ENCODE measurements around the gene NOL3.
"Not testable (repeated sequence)": the region's sequence is repeated elsewhere in the genome, so short reads cannot be mapped to it uniquely, and the experiment has no call there.

The NOL3 gene

GRCh38 chr16:67170168-67170948 lies at the start of gene NOL3:
Gene NOL3, plus strand, starts transcription at chr16:67170538.
- Mint-ChIP-seq H3K4me1 (ENCODE audit: low read depth) (peaks cover 40% of the 10 kb centered on the region), H3K4me3 (peak within 1 kb of the TSS; percentile 81), H3K36me3 (ENCODE audit: low read depth) (peaks cover 17% of the 10 kb centered on the region), H3K9me3 (no peaks in the 10 kb centered on the region), H3K27ac (peak within 1 kb of the TSS; percentile 81), H3K27me3 (ENCODE audit: low read depth) (peaks cover 27% of the 10 kb centered on the region)
- peak; percentile 80 for DNase-seq (ENCODE audit: low spot score)

DNA sequence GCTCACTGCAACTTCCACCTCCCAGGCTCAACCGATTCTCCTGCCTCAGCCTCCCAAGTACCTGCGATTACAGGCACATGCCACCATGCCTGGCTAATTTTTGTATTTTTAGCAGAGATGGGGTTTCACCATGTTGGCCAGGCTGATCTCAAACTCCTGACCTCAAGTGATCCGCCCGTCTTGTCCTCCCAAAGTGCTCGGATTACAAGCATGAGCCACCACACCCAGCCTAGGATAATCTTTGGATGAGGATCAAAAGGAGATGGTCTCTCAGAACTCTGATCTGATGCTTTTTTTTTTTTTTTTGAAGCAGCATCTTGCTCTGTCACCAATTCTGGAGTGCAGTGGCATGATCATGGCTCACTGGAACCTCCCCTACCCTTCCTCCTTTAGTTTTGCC lies 47.5 kb upstream of the NOL3 start:
- H3K36me3 Mint-ChIP-seq (ENCODE audit: low read depth): peaks cover 22% of the 10 kb centered on the region
- H3K4me3 Mint-ChIP-seq; H3K4me1 Mint-ChIP-seq (ENCODE audit: low read depth); H3K9me3 Mint-ChIP-seq; H3K27me3 Mint-ChIP-seq (ENCODE audit: low read depth); DNase-seq (ENCODE audit: low spot score); H3K27ac Mint-ChIP-seq: not testable (repeated sequence)

- Mint-ChIP-seq H3K36me3 (ENCODE audit: low read depth) (peaks cover 30% of the 10 kb centered on the region), H3K4me3 (no peak overlapping the region), H3K9me3 (no peaks in the 10 kb centered on the region), H3K27me3 (ENCODE audit: low read depth) (no peaks in the 10 kb centered on the region), H3K27ac (no peak overlapping the region), H3K4me1 (ENCODE audit: low read depth) (no peaks in the 10 kb centered on the region)
- DNase-seq (ENCODE audit: low spot score): no peak
These were observed 41.9 kb upstream of the NOL3 start for GRCh38 chr16:67128417-67128816.

GRCh38 chr16:67128887-67129286 lies 41.5 kb upstream of the NOL3 start:
- no peaks in the 10 kb centered on the region for H3K27me3 Mint-ChIP-seq (ENCODE audit: low read depth)

DNA sequence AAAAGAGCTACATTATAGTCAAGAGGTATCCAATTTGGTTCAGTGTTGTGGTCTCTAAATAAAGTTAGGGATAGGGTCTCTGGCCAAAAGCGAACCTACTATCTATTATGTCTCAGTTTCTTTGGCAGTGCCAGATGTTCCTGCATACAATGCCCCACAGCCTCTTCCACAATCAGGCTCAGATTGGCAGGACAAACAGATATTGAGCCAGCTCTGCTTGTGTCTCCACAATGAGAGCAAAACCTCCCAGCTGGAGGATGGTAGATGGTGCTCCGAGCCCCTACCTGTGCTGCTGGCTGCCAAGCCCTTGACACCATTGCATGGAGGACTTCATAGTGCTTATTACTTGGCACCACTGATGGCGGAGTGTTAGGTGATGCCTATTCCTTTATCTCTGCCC lies 40.9 kb upstream of the NOL3 start:
- H3K9me3 Mint-ChIP-seq: no peaks in the 10 kb centered on the region
- DNase-seq (ENCODE audit: low spot score): no peak
- H3K27ac Mint-ChIP-seq: no peak overlapping the region
- H3K36me3 Mint-ChIP-seq (ENCODE audit: low read depth): peaks cover 27% of the 10 kb centered on the region
- H3K27me3 Mint-ChIP-seq (ENCODE audit: low read depth): no peaks in the 10 kb centered on the region
- no peak overlapping the region for H3K4me3 Mint-ChIP-seq
- no peaks in the 10 kb centered on the region for H3K4me1 Mint-ChIP-seq (ENCODE audit: low read depth)

More at GRCh38 chr16:67128887-67129286, 41.5 kb upstream of the NOL3 start:
- no peaks in the 10 kb centered on the region for H3K4me1 Mint-ChIP-seq (ENCODE audit: low read depth)
- H3K36me3 Mint-ChIP-seq (ENCODE audit: low read depth): peaks cover 27% of the 10 kb centered on the region
- no peak overlapping the region for H3K4me3 Mint-ChIP-seq
- H3K27ac Mint-ChIP-seq: no peak overlapping the region
- H3K9me3 Mint-ChIP-seq: no peaks in the 10 kb centered on the region
- DNase-seq (ENCODE audit: low spot score): no peak

DNA sequence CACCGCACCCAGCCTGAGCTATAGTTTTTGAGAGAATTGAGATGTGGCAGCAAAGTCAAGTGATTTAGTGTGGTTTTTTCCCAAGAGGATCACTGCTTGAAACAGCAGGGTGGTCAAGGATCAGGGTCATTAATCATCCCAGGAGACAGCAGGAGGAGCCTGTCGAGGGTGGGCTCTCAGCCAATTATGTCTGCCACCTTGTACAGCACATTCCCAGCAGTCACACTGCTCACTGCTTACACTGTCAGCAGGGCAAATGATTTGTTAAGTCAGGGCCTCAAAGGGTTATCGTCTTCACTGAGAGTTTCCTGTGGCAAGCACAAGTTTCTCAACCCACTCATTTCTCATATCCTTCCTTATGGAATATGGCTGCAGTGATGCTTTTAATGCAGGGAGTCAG lies 32.7 kb upstream of the NOL3 start:
- Mint-ChIP-seq H3K27ac (no peak overlapping the region), H3K9me3 (no peaks in the 10 kb centered on the region), H3K27me3 (ENCODE audit: low read depth) (no peaks in the 10 kb centered on the region), H3K36me3 (ENCODE audit: low read depth) (peaks cover 32% of the 10 kb centered on the region), H3K4me1 (ENCODE audit: low read depth) (no peaks in the 10 kb centered on the region), H3K4me3 (no peak overlapping the region)
- DNase-seq (ENCODE audit: low spot score): no peak

- H3K36me3 Mint-ChIP-seq (ENCODE audit: low read depth): peaks cover 41% of the 10 kb centered on the region
- DNase-seq (ENCODE audit: low spot score): no peak
- no peaks in the 10 kb centered on the region for H3K9me3 Mint-ChIP-seq
- H3K27me3 Mint-ChIP-seq (ENCODE audit: low read depth): no peaks in the 10 kb centered on the region
- H3K27ac Mint-ChIP-seq: no peak overlapping the region
- H3K4me1 Mint-ChIP-seq (ENCODE audit: low read depth): no peaks in the 10 kb centered on the region
- no peak overlapping the region for H3K4me3 Mint-ChIP-seq
These were observed 28.9 kb upstream of the NOL3 start for GRCh38 chr16:67141391-67141790.

DNA sequence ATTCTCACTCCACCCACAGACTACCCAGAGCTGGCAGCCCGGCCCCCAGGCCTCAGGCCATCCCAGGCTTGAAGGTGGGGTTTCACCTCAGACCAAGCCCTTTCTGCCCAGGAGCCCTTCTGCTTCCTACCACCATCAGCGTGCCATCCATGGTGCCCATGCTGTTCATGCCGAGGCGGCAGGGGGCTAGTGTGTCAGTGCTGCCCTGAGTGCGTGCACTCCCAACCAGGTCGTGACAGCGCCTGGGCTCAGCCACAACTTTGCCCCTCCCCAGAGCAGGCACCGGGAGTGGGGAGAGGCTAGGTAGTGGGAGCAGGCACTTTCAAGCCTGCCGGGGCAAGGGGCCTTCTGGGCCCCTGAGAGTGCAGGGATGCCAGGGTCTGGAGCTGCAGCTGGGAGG lies 28.0 kb upstream of the NOL3 start:
- H3K27me3 Mint-ChIP-seq (ENCODE audit: low read depth): no peaks in the 10 kb centered on the region
- H3K27ac Mint-ChIP-seq: no peak overlapping the region
- DNase-seq (ENCODE audit: low spot score): no peak
- H3K36me3 Mint-ChIP-seq (ENCODE audit: low read depth): peaks cover 39% of the 10 kb centered on the region
- H3K9me3 Mint-ChIP-seq: no peaks in the 10 kb centered on the region
- H3K4me3 Mint-ChIP-seq: no peak overlapping the region
- H3K4me1 Mint-ChIP-seq (ENCODE audit: low read depth): no peaks in the 10 kb centered on the region

- no peak overlapping the region for H3K4me3 Mint-ChIP-seq
- H3K36me3 Mint-ChIP-seq (ENCODE audit: low read depth): peaks cover 53% of the 10 kb centered on the region
- H3K27ac Mint-ChIP-seq: no peak overlapping the region
These were observed 25.4 kb upstream of the NOL3 start for GRCh38 chr16:67144943-67145342.

GRCh38 chr16:67145746-67146145 lies 24.6 kb upstream of the NOL3 start:
- H3K27ac Mint-ChIP-seq: no peak overlapping the region
- H3K4me1 Mint-ChIP-seq (ENCODE audit: low read depth): no peaks in the 10 kb centered on the region
- H3K4me3 Mint-ChIP-seq: no peak overlapping the region
- H3K27me3 Mint-ChIP-seq (ENCODE audit: low read depth): no peaks in the 10 kb centered on the region
- peaks cover 45% of the 10 kb centered on the region for H3K36me3 Mint-ChIP-seq (ENCODE audit: low read depth)
- H3K9me3 Mint-ChIP-seq: no peaks in the 10 kb centered on the region
- no peak for DNase-seq (ENCODE audit: low spot score)

More at GRCh38 chr16:67144943-67145342, 25.4 kb upstream of the NOL3 start:
- DNase-seq (ENCODE audit: low spot score): no peak
- H3K9me3 Mint-ChIP-seq: no peaks in the 10 kb centered on the region
- H3K4me1 Mint-ChIP-seq (ENCODE audit: low read depth): no peaks in the 10 kb centered on the region
- no peaks in the 10 kb centered on the region for H3K27me3 Mint-ChIP-seq (ENCODE audit: low read depth)

GRCh38 chr16:67146523-67147357 lies 23.6 kb upstream of the NOL3 start:
- Mint-ChIP-seq H3K4me3 (no peak overlapping the region), H3K9me3 (no peaks in the 10 kb centered on the region), H3K27ac (no peak overlapping the region), H3K36me3 (ENCODE audit: low read depth) (peaks cover 43% of the 10 kb centered on the region), H3K27me3 (ENCODE audit: low read depth) (no peaks in the 10 kb centered on the region), H3K4me1 (ENCODE audit: low read depth) (peaks cover 2% of the 10 kb centered on the region)
- DNase-seq (ENCODE audit: low spot score): no peak

DNA sequence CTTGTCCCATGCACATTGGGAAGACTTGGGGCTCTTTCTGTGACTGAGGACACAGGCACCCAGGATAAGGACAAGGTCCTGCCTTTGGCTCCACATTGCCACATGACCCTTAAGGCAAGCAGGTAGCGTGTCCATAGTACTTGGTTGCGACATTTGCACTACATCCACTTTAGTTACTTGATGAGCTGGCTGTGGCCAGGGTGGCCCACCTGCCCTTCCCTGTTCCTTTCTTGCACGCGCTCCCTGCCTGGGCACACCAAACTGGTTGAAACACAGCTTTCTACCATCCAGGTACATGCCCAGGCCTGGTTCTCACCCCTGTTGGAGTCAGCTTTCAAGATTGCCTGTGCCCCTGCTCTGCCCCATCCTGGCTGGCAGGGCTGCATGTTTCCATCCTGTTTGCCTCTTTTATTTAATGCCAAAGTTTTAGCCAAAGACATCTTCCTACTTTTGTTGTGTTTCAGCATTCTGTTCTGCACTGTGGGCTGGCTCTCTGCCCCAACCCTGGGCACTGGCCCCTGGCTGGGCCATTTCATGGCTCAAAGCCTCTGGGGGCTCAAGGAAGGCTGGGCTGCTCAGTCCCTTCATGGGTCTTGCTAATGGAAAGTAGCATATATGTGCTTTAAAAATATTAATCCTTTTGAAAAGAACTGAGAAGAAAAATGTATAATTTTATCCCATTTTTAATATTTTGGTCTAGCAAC lies 22.7 kb upstream of the NOL3 start:
- no peak for DNase-seq (ENCODE audit: low spot score)
- Mint-ChIP-seq H3K4me3 (no peak overlapping the region), H3K36me3 (ENCODE audit: low read depth) (peaks cover 39% of the 10 kb centered on the region), H3K27ac (no peak overlapping the region), H3K27me3 (ENCODE audit: low read depth) (no peaks in the 10 kb centered on the region), H3K4me1 (ENCODE audit: low read depth) (peaks cover 5% of the 10 kb centered on the region), H3K9me3 (no peaks in the 10 kb centered on the region)

DNA sequence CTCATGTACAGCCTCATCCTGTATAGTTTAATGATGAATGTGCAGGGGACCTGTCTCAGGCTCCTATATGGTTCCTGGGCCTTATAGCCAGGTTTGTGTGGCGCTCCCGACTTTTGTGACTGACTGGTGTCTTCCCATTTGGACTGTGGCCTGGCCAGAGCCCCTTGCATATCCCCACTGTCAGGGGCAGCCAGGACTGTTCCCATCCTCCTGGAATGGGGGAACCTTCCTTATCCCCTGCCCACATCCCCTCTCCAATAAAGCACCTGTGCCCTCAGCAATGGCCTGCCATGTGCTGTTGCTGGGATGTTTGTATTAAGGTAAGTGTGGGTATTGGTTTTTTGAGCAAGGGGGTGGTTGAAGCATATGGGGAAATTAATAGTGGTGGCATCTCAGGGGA lies 22.1 kb upstream of the NOL3 start:
- no peak overlapping the region for H3K4me3 Mint-ChIP-seq
- no peak overlapping the region for H3K27ac Mint-ChIP-seq
- no peaks in the 10 kb centered on the region for H3K9me3 Mint-ChIP-seq
- DNase-seq (ENCODE audit: low spot score): no peak
- H3K36me3 Mint-ChIP-seq (ENCODE audit: low read depth): peaks cover 42% of the 10 kb centered on the region
- H3K4me1 Mint-ChIP-seq (ENCODE audit: low read depth): peaks cover 11% of the 10 kb centered on the region
- H3K27me3 Mint-ChIP-seq (ENCODE audit: low read depth): no peaks in the 10 kb centered on the region

Data from T-helper 2 cell treated with Interferon-gamma antibody and Interleukin-4, amounts not matched to agents 5 μg/mL and 100 μg/mL, for 36 hours (primary cell).